Measurements from ENCODE around the gene GYS1. TPM values are rescaled to one million over a fixed set of nuclear protein-coding genes. Genes with fewer than 3 reads are reported as not detected.

The GYS1 gene
- total and polyA plus RNA-seq, 4 donors, result 2.6 to 8.7 (median 6.3) TPM

GRCh38 chr19:48990400-48990799, 2.7 kb downstream of the GYS1 start:
- Histone ChIP-seq H3K36me3 (ENCODE audit: control insufficient read depth in 4 of 4, insufficient read depth in 3 of 4, low read depth in 1 of 4, low read length in 3 of 4) (peaks cover 6 to 15% (median 15%) of the 10 kb centered on the region in 4 donors), H3K27ac (ENCODE audit: low read depth in 1 of 2, low read length in 2 of 2) (no peak overlapping the region)
- TF ChIP-seq NR2F2 (IDR thresholded peaks at IDR 0.05) (no peak), ATF3 (IDR thresholded peaks at IDR 0.05) (no peak), MAX (IDR thresholded peaks at IDR 0.05) (no peak), HNF4A (conservative IDR thresholded peaks at IDR 0.05) (no peak), JUND (IDR thresholded peaks at IDR 0.05) (no peak), HNF4G (IDR thresholded peaks at IDR 0.05) (no peak), CTCF (IDR thresholded peaks at IDR 0.05; ENCODE audit: low read depth, low read length, missing input control) (no peak), GABPA (IDR thresholded peaks at IDR 0.05 in 1 of 2, conservative IDR thresholded peaks at IDR 0.05 in 1 of 2) (no peak), TAF1 (conservative IDR thresholded peaks at IDR 0.05) (no peak), SP1 (IDR thresholded peaks at IDR 0.05) (no peak), ZBTB33 (IDR thresholded peaks at IDR 0.05) (no peak), EGR1 (IDR thresholded peaks at IDR 0.05; ENCODE audit: low read depth in 2 of 2) (no peak), FOXA1 (IDR thresholded peaks at IDR 0.05) (no peak), FOXA2 (IDR thresholded peaks at IDR 0.05) (no peak), REST (IDR thresholded peaks at IDR 0.05) (no peak), RAD21 (IDR thresholded peaks at IDR 0.05) (no peak), RXRA (IDR thresholded peaks at IDR 0.05) (no peak)

More at GRCh38 chr19:48990400-48990799, 2.7 kb downstream of the GYS1 start:
- no peak overlapping the region for H3K4me3 ChIP-seq (ENCODE audit: low read depth in 1 of 3, low read length in 3 of 3)
- DNase-seq (ENCODE audit: low spot score), result no peak
- no peaks in the 10 kb centered on the region for H3K27me3 ChIP-seq (ENCODE audit: control insufficient read depth in 4 of 4, insufficient read depth in 4 of 4, low read length in 3 of 4)
- no peak overlapping the region for H3K9ac ChIP-seq (ENCODE audit: low read depth in 1 of 2, low read length in 2 of 2)
- H3K9me3 ChIP-seq (ENCODE audit: control insufficient read depth in 4 of 4, low read length in 3 of 4), result no peaks in the 10 kb centered on the region
- 88% methylated on average over 4 of the region's 4 CpGs for WGBS
- peaks cover 12 to 28% (median 17%) of the 10 kb centered on the region in 4 donors for H3K4me1 ChIP-seq (ENCODE audit: control insufficient read depth in 4 of 4, insufficient read depth in 4 of 4, low read length in 3 of 4)

Data from liver (tissue), 9 donors.